GM23338 (cell line): Measurements from ENCODE around the gene PPY. TPM values are rescaled to one million over a fixed set of nuclear protein-coding genes. Genes with fewer than 3 reads are reported as not detected.
A peak's percentile ranks its signal among the peaks of the same experiment; 100 is the strongest.

Experiments
- ATAC-seq: fragments of 200-7000 bp; cut with Tn5 transposase; 3 replicates; pipeline ENCODE4 v1.9.1; 2020
- DNase-seq: peaks from one replicate; pipeline ENCODE4 v3.0.0-alpha.2; 2015; ENCODE audit warnings: low spot score
- H2AFZ ChIP-seq: fragments of 200-600 bp; sonication (generic); 2 replicates; pipeline ENCODE4 v1.8.0; 2016; ENCODE audit warnings: antibody characterized with exemption, mild to moderate bottlenecking, moderate library complexity
- H3F3A ChIP-seq: fragments of 200-600 bp; sonication (generic); replicated peaks from 2 replicates; pipeline ENCODE4 v1.8.0; 2017; ENCODE audit warnings: antibody characterized with exemption, mixed run types, low read depth
- H3K27ac ChIP-seq: fragments of 200-600 bp; sonication (generic); 2 replicates; pipeline ENCODE4 v1.6.1; 2016; ENCODE audit warnings: low read depth
- H3K27me3 ChIP-seq: fragments of 200-600 bp; sonication (generic); 2 replicates; pipeline ENCODE4 v1.8.0; 2016; ENCODE audit warnings: mild to moderate bottlenecking, mixed run types, moderate library complexity; ENCODE audit not compliant: insufficient read depth
- H3K36me3 ChIP-seq: fragments of 200-600 bp; sonication (generic); 2 replicates; pipeline ENCODE4 v1.8.0; 2016; ENCODE audit warnings: mild to moderate bottlenecking; ENCODE audit not compliant: insufficient read depth
- H3K4me1 ChIP-seq: fragments of 200-600 bp; sonication (generic); 2 replicates; pipeline ENCODE4 v1.8.0; 2016; ENCODE audit warnings: mild to moderate bottlenecking, moderate library complexity; ENCODE audit not compliant: insufficient read depth
- H3K4me2 ChIP-seq: fragments of 200-600 bp; sonication (generic); 2 replicates; pipeline ENCODE4 v1.7.1; 2017; ENCODE audit warnings: mixed run types
- H3K4me3 ChIP-seq: fragments of 200-600 bp; sonication (generic); 2 replicates; pipeline ENCODE4 v1.6.1; 2016; ENCODE audit warnings: mixed run types
- H3K79me2 ChIP-seq: fragments of 200-600 bp; sonication (generic); replicated peaks from 2 replicates; pipeline ENCODE4 v1.8.0; 2017; ENCODE audit warnings: mild to moderate bottlenecking; ENCODE audit not compliant: insufficient read depth
- H3K9me2 ChIP-seq: fragments of 200-600 bp; sonication (generic); 2 replicates; pipeline ENCODE4 v1.8.0; 2017; ENCODE audit not compliant: insufficient read depth
- H4K20me1 ChIP-seq: fragments of 200-600 bp; sonication (generic); replicated peaks from 2 replicates; pipeline ENCODE4 v1.8.0; 2017; ENCODE audit warnings: mild to moderate bottlenecking; ENCODE audit not compliant: insufficient read depth
- H3K27ac Mint-ChIP-seq: 2 replicates; pipeline ENCODE4 v1.8.0; 2020; ENCODE audit warnings: inconsistent platforms, mild to moderate bottlenecking, moderate library complexity, mixed read lengths
- H3K27me3 Mint-ChIP-seq: 3 replicates; pipeline ENCODE4 v1.8.0; 2022; ENCODE audit warnings: low read depth, mild to moderate bottlenecking, moderate library complexity, mixed read lengths, inconsistent platforms; ENCODE audit not compliant: insufficient read depth, poor library complexity
- H3K36me3 Mint-ChIP-seq: 3 replicates; pipeline ENCODE4 v1.8.0; 2021; ENCODE audit warnings: low read depth, mild to moderate bottlenecking, inconsistent platforms, moderate library complexity, mixed read lengths
- H3K4me1 Mint-ChIP-seq: 3 replicates; pipeline ENCODE4 v1.8.0; 2020; ENCODE audit warnings: mild to moderate bottlenecking, inconsistent platforms, mixed read lengths
- H3K4me3 Mint-ChIP-seq: 3 replicates; pipeline ENCODE4 v1.8.0; 2021; ENCODE audit warnings: moderate library complexity, mild to moderate bottlenecking, inconsistent platforms, mixed read lengths
- H3K9me3 Mint-ChIP-seq: 3 replicates; pipeline ENCODE4 v1.8.0; 2020; ENCODE audit warnings: moderate library complexity, mild to moderate bottlenecking, inconsistent platforms, mixed read lengths
- CREB1 ChIP-seq: fragments of 250-450 bp; sonication (Bioruptor Pico); IDR thresholded peaks from 2 replicates; pipeline ENCODE4 v1.5.0; 2020; ENCODE audit warnings: low read depth, mild to moderate bottlenecking, moderate library complexity
- ETS1 ChIP-seq: IDR thresholded peaks from 2 replicates; pipeline ENCODE4 v1.6.1; 2016; ENCODE audit warnings: antibody characterized with exemption
- EZH2 ChIP-seq: fragments of 200-600 bp; sonication (generic); IDR thresholded peaks from one replicate; pipeline ENCODE4 v1.8.0; 2017; ENCODE audit warnings: antibody characterized with exemption, mild to moderate bottlenecking, low read depth; ENCODE audit not compliant: unreplicated experiment
- EZH2phosphoT487 ChIP-seq: fragments of 200-600 bp; sonication (generic); IDR thresholded peaks from one replicate; pipeline ENCODE4 v1.8.1; 2018; ENCODE audit warnings: antibody characterized with exemption; ENCODE audit not compliant: unreplicated experiment
- NANOG ChIP-seq: IDR thresholded peaks from 2 replicates; pipeline ENCODE4 v1.6.1; 2016; ENCODE audit warnings: antibody characterized with exemption, borderline replicate concordance
- STAT1 ChIP-seq: IDR thresholded peaks from one replicate; pipeline ENCODE4 v1.6.1; 2016; ENCODE audit warnings: antibody characterized with exemption; ENCODE audit not compliant: unreplicated experiment
- ZNF462 ChIP-seq: fragments of 250-450 bp; sonication (Bioruptor Pico); IDR thresholded peaks from 2 replicates; pipeline ENCODE4 v1.5.0; 2020; ENCODE audit warnings: mild to moderate bottlenecking, moderate library complexity
- polyA plus RNA-seq: library from polyadenylated mRNA; unstranded; fragments of >200 nt; fragmentation: Nextera tagmentation; extraction: Ambion mirVana; gene quantifications from 2 replicates; pipeline ENCODE4 v1.2.1, GENCODE V29; 2016
- total RNA-seq: library from RNA; depleted of rRNA; stranded (reverse); fragments of >200 nt; shearing (Covaris generic); gene quantifications from 2 replicates; pipeline ENCODE4 v1.2.3, GENCODE V29; 2014

Gene PPY
- total and polyA plus RNA-seq, 2 experiments from 2014 or later, result 0.94 TPM; not detected in 1

- TF ChIP-seq ETS1 (no peak), STAT1 (no peak), EZH2phosphoT487 (no peak), NANOG (no peak), CREB1 (CRISPR knock-in tag) (no peak)
These were observed 36.8 kb downstream of the PPY start (continued) for GRCh38 chr17:43905400-43905984.

DNA sequence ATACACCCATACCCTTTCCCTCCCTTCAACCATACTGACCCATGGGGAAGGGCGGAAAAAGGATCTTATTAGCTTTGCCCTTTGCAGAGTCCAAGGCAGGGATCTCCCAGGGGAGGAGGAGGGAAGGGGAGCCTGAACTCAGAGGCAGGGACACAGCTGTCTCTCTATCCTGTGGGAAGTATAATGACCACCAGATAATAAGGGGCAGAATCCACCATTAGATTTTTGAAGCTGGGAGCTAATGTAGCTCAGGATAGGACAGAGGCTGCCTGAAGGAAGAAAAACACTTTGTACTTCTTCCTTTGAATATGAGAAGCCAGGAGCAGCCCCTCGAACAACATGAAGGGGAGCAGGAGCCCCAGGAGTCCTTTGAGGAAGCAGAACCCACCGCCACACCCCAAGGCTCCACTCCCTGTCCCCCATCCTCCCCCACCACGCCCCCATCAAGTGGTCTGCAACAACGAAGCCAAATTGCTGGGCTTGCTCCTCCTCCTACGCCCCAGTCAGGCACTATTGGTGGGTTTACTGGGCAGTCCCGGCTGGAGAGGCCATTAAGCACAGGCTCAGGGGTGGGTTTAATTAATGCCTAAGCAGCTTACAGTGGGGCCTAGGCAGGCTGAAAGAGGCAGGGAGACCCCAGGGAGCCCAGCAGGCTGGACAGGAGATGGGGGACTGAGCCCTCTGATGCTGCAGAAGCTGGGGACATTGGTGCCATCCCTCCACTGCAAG is 40.3 kb downstream of the PPY start:
- Mint-ChIP-seq H3K36me3 (peaks cover 7% of the 10 kb centered on the region; the same call in 2 of the 3 replicates), H3K27me3 (peaks cover 40% of the 10 kb centered on the region), H3K9me3 (no peaks in the 10 kb centered on the region), H3K4me1 (peaks cover 62% of the 10 kb centered on the region), H3K4me3 (peak overlapping the region; percentile 74; the same call in 1 of the 3 replicates), H3K27ac (no peak overlapping the region)
- Histone ChIP-seq H3F3A (no peaks in the 10 kb centered on the region), H3K79me2 (no peaks in the 10 kb centered on the region; the same call in 1 of the 2 replicates), H3K27me3 (peaks cover 40% of the 10 kb centered on the region), H3K9me2 (no peaks in the 10 kb centered on the region), H3K4me1 (peaks cover 42% of the 10 kb centered on the region), H3K4me3 (no peak overlapping the region), H4K20me1 (no peaks in the 10 kb centered on the region), H3K4me2 (peak overlapping the region; percentile 96; the same call in 1 of the 2 replicates), H3K27ac (no peak overlapping the region), H2AFZ (no peak overlapping the region), H3K36me3 (no peaks in the 10 kb centered on the region)
- ATAC-seq (no peak), DNase-seq (no peak)
- no peak for TF ChIP-seq NANOG
- TF ChIP-seq EZH2, result no peak
- no peak for TF ChIP-seq ETS1
- no peak for TF ChIP-seq ZNF462
